Heart left ventricle (tissue), 13 donors: ENCODE data around the gene SH3BP1.

Experiments used
- POLR2A ChIP-seq, 2 donors: fragments of 450-650 bp; IDR thresholded peaks; one replicate each; pipeline ENCODE4 v1.6.1; 2017; ENCODE audit warnings: antibody characterized with exemption in 2 of 2, mild to moderate bottlenecking in 2 of 2, moderate library complexity in 2 of 2
- TF ChIP-seq, protein P1 (sequence below), 12 donors: fragments of 200-600 bp; sonication (generic) in 4 of 12; IDR thresholded peaks; one replicate each; pipeline versions ENCODE4 v1.5.0 to v1.8.0; 2018 to 2022; ENCODE audit warnings: antibody characterized with exemption in 12 of 12, mild to moderate bottlenecking in 5 of 12
- donor health status: ischemic (EF 13 %, LVEDD 7.1; RV severe dilation, severe dysfunction).
- donor health status: DM: no; HTN: yes; CAD: no.
- donor health status: DM: no; HTN: no; CAD: no.
- donor health status: ischemic (EF 25% LVEDD 6.9; RV normal size, moderate dysfunction).
- donor health status: ischemic (EF 25% LVEDD 5.7; RV mildly dilated, moderate dysfunction).
- donor health status: ischemic (EF 35%, LVEDD 5.7; RV mildly dilated, moderate dysfunction).
- donor health status: nonischemic (EF 11% LVEDD 7.7; RV severe dilation, severe dysfunction).
- donor health status: DM: yes; HTN: yes; CAD: no.
- donor health status: PGD.
- donor health status: ischemic (EF 29% LVEDD 5.4; RV normal size, mild dysfunction).
- donor health status: nonischemic (EF 23%, LVEDD 6.1; RV moderate dilation, normal function).

DNA sequence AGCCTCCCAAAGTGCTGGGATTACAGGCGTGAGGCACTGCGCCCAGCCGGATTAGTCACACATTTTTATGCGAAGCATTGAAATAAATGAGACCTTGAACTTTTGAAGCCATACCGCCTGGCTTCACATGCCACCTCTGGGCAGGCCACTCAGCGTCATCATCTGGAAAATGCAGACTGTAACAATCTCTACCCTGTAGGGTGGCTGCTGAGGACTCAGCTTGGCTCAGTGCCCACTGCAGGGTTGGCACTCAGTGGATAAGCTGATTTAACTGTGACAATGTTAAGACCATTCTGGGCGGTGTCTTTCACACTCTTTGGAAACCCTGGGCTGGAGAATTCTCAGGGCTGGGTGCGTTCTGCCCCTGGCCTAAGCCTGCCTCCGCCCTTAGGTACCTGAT, 8.5 kb downstream of the SH3BP1 start:
- TF ChIP-seq, protein P1, sequence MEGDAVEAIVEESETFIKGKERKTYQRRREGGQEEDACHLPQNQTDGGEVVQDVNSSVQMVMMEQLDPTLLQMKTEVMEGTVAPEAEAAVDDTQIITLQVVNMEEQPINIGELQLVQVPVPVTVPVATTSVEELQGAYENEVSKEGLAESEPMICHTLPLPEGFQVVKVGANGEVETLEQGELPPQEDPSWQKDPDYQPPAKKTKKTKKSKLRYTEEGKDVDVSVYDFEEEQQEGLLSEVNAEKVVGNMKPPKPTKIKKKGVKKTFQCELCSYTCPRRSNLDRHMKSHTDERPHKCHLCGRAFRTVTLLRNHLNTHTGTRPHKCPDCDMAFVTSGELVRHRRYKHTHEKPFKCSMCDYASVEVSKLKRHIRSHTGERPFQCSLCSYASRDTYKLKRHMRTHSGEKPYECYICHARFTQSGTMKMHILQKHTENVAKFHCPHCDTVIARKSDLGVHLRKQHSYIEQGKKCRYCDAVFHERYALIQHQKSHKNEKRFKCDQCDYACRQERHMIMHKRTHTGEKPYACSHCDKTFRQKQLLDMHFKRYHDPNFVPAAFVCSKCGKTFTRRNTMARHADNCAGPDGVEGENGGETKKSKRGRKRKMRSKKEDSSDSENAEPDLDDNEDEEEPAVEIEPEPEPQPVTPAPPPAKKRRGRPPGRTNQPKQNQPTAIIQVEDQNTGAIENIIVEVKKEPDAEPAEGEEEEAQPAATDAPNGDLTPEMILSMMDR (IDR thresholded peaks at IDR 0.05): no peak
- no peak for TF ChIP-seq POLR2A (IDR thresholded peaks at IDR 0.05)
